ENCODE data around the gene RAD9A. TPM values are rescaled to one million over a fixed set of nuclear protein-coding genes. Genes with fewer than 3 reads are reported as not detected.
A peak's percentile ranks its signal among the peaks of the same experiment; 100 is the strongest.
"Not testable (repeated sequence)": the region's sequence is repeated elsewhere in the genome, so short reads cannot be mapped to it uniquely, and the experiment has no call there.

RAD9A gene
- total and polyA plus RNA-seq, 9 of the 15 experiments (the other 6 are each of a cell fraction or from before 2014, with no cell fraction given) = 1.4 to 41.2 (median 16.1) TPM

DNA sequence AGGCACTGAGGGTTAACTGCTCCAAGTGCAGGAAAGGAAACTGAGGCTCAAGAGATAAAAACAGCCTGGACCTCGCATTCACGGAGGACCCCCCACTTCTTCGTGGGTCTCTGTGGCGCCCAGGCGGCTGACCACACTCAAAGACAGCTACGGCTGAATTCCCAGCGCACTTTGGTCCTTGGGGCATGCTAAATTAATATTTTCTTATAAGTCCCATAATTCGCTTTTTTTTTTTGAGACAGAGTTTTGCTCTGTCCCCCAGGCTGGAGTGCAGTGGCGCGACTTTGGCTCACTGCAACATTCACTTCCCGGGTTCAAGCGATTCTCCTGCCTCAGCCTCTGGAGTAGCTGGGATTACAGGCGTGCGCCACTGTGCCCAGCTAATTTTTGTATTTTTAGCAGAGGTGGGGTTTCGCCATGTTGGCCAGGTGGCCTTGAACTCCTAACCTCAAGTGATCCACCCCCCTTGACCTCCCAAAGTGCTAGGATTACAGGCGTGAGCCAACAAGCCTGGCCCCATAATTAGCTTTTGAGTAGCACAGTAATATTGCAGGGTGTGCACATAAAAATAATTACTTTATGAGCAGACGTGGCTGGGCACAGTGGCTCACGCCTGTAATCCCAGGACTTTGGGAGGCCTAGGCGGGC, 10.5 kb downstream of the RAD9A start (continued):
- TF ChIP-seq, protein P1, sequence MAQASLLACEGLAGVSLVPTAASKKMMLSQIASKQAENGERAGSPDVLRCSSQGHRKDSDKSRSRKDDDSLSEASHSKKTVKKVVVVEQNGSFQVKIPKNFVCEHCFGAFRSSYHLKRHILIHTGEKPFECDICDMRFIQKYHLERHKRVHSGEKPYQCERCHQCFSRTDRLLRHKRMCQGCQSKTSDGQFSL (CRISPR knock-in tag; IDR thresholded peaks at IDR 0.05) = not testable (repeated sequence)
- TF ChIP-seq, protein P1 (tag; IDR thresholded peaks at IDR 0.05) = peak in 1 of 2 experiments; percentile 47; a peak in 1 of 4 replicates
- TF ChIP-seq NR4A1 (CRISPR knock-in tag; IDR thresholded peaks at IDR 0.05) = not testable (repeated sequence)
- peak; percentile 23; the same call in 1 of the 2 replicates for TF ChIP-seq NR4A1 (tag; IDR thresholded peaks at IDR 0.05)
- peak; percentile 16; the same call in 1 of the 2 replicates for TF ChIP-seq CXXC5 (CRISPR knock-in tag; IDR thresholded peaks at IDR 0.05)
- TF ChIP-seq MEF2D (tag; conservative IDR thresholded peaks at IDR 0.05; ENCODE audit: low read depth) = 0 out of 2 replicates have a peak, but pooled peaks have one; percentile 15
- TF ChIP-seq, protein P2, sequence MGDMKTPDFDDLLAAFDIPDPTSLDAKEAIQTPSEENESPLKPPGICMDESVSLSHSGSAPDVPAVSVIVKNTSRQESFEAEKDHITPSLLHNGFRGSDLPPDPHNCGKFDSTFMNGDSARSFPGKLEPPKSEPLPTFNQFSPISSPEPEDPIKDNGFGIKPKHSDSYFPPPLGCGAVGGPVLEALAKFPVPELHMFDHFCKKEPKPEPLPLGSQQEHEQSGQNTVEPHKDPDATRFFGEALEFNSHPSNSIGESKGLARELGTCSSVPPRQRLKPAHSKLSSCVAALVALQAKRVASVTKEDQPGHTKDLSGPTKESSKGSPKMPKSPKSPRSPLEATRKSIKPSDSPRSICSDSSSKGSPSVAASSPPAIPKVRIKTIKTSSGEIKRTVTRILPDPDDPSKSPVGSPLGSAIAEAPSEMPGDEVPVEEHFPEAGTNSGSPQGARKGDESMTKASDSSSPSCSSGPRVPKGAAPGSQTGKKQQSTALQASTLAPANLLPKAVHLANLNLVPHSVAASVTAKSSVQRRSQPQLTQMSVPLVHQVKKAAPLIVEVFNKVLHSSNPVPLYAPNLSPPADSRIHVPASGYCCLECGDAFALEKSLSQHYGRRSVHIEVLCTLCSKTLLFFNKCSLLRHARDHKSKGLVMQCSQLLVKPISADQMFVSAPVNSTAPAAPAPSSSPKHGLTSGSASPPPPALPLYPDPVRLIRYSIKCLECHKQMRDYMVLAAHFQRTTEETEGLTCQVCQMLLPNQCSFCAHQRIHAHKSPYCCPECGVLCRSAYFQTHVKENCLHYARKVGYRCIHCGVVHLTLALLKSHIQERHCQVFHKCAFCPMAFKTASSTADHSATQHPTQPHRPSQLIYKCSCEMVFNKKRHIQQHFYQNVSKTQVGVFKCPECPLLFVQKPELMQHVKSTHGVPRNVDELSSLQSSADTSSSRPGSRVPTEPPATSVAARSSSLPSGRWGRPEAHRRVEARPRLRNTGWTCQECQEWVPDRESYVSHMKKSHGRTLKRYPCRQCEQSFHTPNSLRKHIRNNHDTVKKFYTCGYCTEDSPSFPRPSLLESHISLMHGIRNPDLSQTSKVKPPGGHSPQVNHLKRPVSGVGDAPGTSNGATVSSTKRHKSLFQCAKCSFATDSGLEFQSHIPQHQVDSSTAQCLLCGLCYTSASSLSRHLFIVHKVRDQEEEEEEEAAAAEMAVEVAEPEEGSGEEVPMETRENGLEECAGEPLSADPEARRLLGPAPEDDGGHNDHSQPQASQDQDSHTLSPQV (IDR thresholded peaks at IDR 0.05) = peak; percentile 68; the same call in 1 of the 2 replicates
- peak; percentile 29; the same call in 1 of the 2 replicates for TF ChIP-seq SP1 (CRISPR knock-in tag; IDR thresholded peaks at IDR 0.05)
- TF ChIP-seq GABPB1 (CRISPR knock-in tag; IDR thresholded peaks at IDR 0.05) = 0 out of 2 replicates have a peak, but pooled peaks have one; percentile 13
- peak; percentile 8; the same call in 1 of the 2 replicates for TF ChIP-seq SMARCA4 (IDR thresholded peaks at IDR 0.05)
- TF ChIP-seq HDAC2 (IDR thresholded peaks at IDR 0.05) = 0 out of 2 replicates have a peak, but pooled peaks have one; percentile 38
- 0 out of 2 replicates have a peak, but pooled peaks have one; percentile 32 for TF ChIP-seq TAF7 (tag; IDR thresholded peaks at IDR 0.05)
- TF ChIP-seq, protein P3, sequence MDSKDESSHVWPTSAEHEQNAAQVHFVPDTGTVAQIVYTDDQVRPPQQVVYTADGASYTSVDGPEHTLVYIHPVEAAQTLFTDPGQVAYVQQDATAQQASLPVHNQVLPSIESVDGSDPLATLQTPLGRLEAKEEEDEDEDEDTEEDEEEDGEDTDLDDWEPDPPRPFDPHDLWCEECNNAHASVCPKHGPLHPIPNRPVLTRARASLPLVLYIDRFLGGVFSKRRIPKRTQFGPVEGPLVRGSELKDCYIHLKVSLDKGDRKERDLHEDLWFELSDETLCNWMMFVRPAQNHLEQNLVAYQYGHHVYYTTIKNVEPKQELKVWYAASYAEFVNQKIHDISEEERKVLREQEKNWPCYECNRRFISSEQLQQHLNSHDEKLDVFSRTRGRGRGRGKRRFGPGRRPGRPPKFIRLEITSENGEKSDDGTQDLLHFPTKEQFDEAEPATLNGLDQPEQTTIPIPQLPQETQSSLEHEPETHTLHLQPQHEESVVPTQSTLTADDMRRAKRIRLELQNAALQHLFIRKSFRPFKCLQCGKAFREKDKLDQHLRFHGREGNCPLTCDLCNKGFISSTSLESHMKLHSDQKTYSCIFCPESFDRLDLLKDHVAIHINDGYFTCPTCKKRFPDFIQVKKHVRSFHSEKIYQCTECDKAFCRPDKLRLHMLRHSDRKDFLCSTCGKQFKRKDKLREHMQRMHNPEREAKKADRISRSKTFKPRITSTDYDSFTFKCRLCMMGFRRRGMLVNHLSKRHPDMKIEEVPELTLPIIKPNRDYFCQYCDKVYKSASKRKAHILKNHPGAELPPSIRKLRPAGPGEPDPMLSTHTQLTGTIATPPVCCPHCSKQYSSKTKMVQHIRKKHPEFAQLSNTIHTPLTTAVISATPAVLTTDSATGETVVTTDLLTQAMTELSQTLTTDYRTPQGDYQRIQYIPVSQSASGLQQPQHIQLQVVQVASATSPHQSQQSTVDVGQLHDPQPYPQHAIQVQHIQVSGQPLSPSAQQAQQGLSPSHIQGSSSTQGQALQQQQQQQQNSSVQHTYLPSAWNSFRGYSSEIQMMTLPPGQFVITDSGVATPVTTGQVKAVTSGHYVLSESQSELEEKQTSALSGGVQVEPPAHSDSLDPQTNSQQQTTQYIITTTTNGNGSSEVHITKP (IDR thresholded peaks at IDR 0.05; ENCODE audit: partially characterized antibody) = peak; percentile 46
- peak in 1 of 2 experiments; percentile 3; a peak in 1 of 4 replicates for TF ChIP-seq FOXK2 (conservative IDR thresholded peaks at IDR 0.05 in 1 of 2, IDR thresholded peaks at IDR 0.05 in 1 of 2; ENCODE audit: low read depth in 2 of 2)
- peak; percentile 64; the same call in 1 of the 2 replicates for TF ChIP-seq DPF2 (IDR thresholded peaks at IDR 0.05)
- TF ChIP-seq, protein P4, sequence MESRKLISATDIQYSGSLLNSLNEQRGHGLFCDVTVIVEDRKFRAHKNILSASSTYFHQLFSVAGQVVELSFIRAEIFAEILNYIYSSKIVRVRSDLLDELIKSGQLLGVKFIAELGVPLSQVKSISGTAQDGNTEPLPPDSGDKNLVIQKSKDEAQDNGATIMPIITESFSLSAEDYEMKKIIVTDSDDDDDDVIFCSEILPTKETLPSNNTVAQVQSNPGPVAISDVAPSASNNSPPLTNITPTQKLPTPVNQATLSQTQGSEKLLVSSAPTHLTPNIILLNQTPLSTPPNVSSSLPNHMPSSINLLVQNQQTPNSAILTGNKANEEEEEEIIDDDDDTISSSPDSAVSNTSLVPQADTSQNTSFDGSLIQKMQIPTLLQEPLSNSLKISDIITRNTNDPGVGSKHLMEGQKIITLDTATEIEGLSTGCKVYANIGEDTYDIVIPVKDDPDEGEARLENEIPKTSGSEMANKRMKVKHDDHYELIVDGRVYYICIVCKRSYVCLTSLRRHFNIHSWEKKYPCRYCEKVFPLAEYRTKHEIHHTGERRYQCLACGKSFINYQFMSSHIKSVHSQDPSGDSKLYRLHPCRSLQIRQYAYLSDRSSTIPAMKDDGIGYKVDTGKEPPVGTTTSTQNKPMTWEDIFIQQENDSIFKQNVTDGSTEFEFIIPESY (CRISPR knock-in tag; IDR thresholded peaks at IDR 0.05) = peak; percentile 88
- TF ChIP-seq ZBTB7A (IDR thresholded peaks at IDR 0.05; ENCODE audit: borderline replicate concordance, control insufficient read depth, low read depth, low read length) = peak; percentile 66
